Measurements from ENCODE around the gene NPFF. TPM values are rescaled to one million over a fixed set of nuclear protein-coding genes. Genes with fewer than 3 reads are reported as not detected.
A peak's percentile ranks its signal among the peaks of the same experiment; 100 is the strongest.
"Not testable (repeated sequence)": the region's sequence is repeated elsewhere in the genome, so short reads cannot be mapped to it uniquely, and the experiment has no call there.

The NPFF gene
- total RNA-seq, 1 experiment from 2014 or later, result 0.59 TPM

DNA sequence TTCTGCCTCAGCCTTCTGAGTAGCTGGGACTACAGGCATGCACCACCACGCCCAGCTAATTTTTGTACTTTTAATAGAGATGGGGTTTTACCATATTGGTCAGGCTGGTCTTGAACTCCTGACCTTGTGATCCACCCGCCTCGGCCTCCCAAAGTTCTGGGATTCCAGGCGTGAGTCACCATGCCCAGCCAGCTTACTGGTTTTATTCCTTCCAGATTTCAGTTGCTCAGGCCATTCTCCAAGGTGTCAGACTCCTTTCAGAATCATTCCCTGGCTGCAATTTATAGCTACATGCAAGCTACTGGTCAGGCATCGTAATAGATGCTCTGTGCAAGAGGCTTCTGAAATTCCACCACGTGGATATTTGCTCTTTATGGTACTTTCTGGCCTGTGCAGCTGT lies 25.8 kb downstream of the NPFF start:
- CTCF ChIA-PET, result interaction anchor here (0.6 to 8.1 kb wide), 26 partner anchors 8 to 434 kb away, joined by 3 to 99 read pairs (median 4); partner anchors contain the start of genes AAAS, ATP5MC2, MAP3K12 and NPFF

GRCh38 chr12:53480491-53481442 lies 26.5 kb downstream of the NPFF start:
- H3K27ac Mint-ChIP-seq, result peak overlapping the region; percentile 72
- TF ChIP-seq NR2C2 (CRISPR knock-in tag; IDR thresholded peaks at IDR 0.05) (no peak), CREM (CRISPR knock-in tag; IDR thresholded peaks at IDR 0.05) (no peak), ZBTB21 (CRISPR knock-in tag; IDR thresholded peaks at IDR 0.05; ENCODE audit: borderline replicate concordance) (no peak), ZNF416 (CRISPR knock-in tag; IDR thresholded peaks at IDR 0.05) (no peak), CBFB (CRISPR knock-in tag; IDR thresholded peaks at IDR 0.05; ENCODE audit: low read depth) (no peak), ESRRA (CRISPR knock-in tag; IDR thresholded peaks at IDR 0.05; ENCODE audit: borderline replicate concordance) (no peak)
- TF ChIP-seq, protein P1, sequence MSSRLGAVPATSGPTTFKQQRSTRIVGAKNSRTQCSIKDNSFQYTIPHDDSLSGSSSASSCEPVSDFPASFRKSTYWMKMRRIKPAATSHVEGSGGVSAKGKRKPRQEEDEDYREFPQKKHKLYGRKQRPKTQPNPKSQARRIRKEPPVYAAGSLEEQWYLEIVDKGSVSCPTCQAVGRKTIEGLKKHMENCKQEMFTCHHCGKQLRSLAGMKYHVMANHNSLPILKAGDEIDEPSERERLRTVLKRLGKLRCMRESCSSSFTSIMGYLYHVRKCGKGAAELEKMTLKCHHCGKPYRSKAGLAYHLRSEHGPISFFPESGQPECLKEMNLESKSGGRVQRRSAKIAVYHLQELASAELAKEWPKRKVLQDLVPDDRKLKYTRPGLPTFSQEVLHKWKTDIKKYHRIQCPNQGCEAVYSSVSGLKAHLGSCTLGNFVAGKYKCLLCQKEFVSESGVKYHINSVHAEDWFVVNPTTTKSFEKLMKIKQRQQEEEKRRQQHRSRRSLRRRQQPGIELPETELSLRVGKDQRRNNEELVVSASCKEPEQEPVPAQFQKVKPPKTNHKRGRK (CRISPR knock-in tag; IDR thresholded peaks at IDR 0.05; ENCODE audit: borderline replicate concordance), result no peak
- TF ChIP-seq, protein P2, sequence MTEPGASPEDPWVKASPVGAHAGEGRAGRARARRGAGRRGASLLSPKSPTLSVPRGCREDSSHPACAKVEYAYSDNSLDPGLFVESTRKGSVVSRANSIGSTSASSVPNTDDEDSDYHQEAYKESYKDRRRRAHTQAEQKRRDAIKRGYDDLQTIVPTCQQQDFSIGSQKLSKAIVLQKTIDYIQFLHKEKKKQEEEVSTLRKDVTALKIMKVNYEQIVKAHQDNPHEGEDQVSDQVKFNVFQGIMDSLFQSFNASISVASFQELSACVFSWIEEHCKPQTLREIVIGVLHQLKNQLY (CRISPR knock-in tag; IDR thresholded peaks at IDR 0.05), result no peak
- TF ChIP-seq, protein P3, sequence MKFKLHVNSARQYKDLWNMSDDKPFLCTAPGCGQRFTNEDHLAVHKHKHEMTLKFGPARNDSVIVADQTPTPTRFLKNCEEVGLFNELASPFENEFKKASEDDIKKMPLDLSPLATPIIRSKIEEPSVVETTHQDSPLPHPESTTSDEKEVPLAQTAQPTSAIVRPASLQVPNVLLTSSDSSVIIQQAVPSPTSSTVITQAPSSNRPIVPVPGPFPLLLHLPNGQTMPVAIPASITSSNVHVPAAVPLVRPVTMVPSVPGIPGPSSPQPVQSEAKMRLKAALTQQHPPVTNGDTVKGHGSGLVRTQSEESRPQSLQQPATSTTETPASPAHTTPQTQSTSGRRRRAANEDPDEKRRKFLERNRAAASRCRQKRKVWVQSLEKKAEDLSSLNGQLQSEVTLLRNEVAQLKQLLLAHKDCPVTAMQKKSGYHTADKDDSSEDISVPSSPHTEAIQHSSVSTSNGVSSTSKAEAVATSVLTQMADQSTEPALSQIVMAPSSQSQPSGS (CRISPR knock-in tag; IDR thresholded peaks at IDR 0.05; ENCODE audit: borderline replicate concordance, low read depth), result no peak
- TF ChIP-seq, protein P4, sequence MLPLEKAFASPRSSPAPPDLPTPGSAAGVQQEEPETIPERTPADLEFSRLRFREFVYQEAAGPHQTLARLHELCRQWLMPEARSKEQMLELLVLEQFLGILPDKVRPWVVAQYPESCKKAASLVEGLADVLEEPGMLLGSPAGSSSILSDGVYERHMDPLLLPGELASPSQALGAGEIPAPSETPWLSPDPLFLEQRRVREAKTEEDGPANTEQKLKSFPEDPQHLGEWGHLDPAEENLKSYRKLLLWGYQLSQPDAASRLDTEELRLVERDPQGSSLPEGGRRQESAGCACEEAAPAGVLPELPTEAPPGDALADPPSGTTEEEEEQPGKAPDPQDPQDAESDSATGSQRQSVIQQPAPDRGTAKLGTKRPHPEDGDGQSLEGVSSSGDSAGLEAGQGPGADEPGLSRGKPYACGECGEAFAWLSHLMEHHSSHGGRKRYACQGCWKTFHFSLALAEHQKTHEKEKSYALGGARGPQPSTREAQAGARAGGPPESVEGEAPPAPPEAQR (CRISPR knock-in tag; IDR thresholded peaks at IDR 0.05), result no peak
- H3K9me3 Mint-ChIP-seq, result no peaks in the 10 kb centered on the region
- ChIA-PET POLR2A (interaction anchor here (1.0 to 2.7 kb wide), 3 partner anchors 12 to 19 kb away, joined by 3 to 23 read pairs (median 9); no protein-coding TSS in a partner anchor), CTCF (interaction anchor here (0.7 to 8.1 kb wide), 11 partner anchors 7 to 159 kb away, joined by 3 to 99 read pairs (median 8); partner anchors contain the start of genes AAAS, MAP3K12, NPFF and TARBP2)
- H3K4me3 Mint-ChIP-seq, result no peak overlapping the region
- ATAC-seq (no peak), DNase-seq (ENCODE audit: low spot score) (no peak)
- peaks cover 30% of the 10 kb centered on the region for H3K4me1 Mint-ChIP-seq
- H3K36me3 Mint-ChIP-seq, result peaks cover 70% of the 10 kb centered on the region
- H3K27me3 Mint-ChIP-seq (ENCODE audit: low read depth), result no peaks in the 10 kb centered on the region

More for the DNA sequence above, 25.8 kb downstream of the NPFF start:
- Mint-ChIP-seq H3K36me3 (peaks cover 66% of the 10 kb centered on the region), H3K4me1 (peaks cover 24% of the 10 kb centered on the region), H3K27ac (peak overlapping the region; percentile 80; the same call in 1 of the 2 replicates)
- POLR2A ChIA-PET, result interaction anchor here (0.6 to 2.7 kb wide), 10 partner anchors 11 to 214 kb away, joined by 3 to 23 read pairs (median 4); partner anchors contain the start of genes MAP3K12 and TARBP2
- H3K27me3 Mint-ChIP-seq (ENCODE audit: low read depth); H3K9me3 Mint-ChIP-seq; DNase-seq (ENCODE audit: low spot score); ATAC-seq; H3K4me3 Mint-ChIP-seq: not testable (repeated sequence)

GRCh38 chr12:53479331-53479730 lies 28.0 kb downstream of the NPFF start:
- ChIA-PET POLR2A (interaction anchor here (0.6 kb wide), 1 partner anchor 180 kb away, joined by 3 read pairs; the partner anchor contains the start of gene MYG1), CTCF (interaction anchor here (0.7 to 8.1 kb wide), 5 partner anchors 22 to 158 kb away, joined by 3 to 99 read pairs (median 3); partner anchors contain the start of genes AAAS, NPFF, SP1 and TARBP2)
- Mint-ChIP-seq H3K27me3 (ENCODE audit: low read depth) (no peaks in the 10 kb centered on the region), H3K9me3 (no peaks in the 10 kb centered on the region), H3K4me3 (no peak overlapping the region), H3K4me1 (peaks cover 41% of the 10 kb centered on the region), H3K27ac (peak overlapping the region; percentile 76; the same call in 1 of the 2 replicates), H3K36me3 (peaks cover 71% of the 10 kb centered on the region)
- ATAC-seq (no peak), DNase-seq (ENCODE audit: low spot score) (no peak)
- TF ChIP-seq ZNF416 (CRISPR knock-in tag; IDR thresholded peaks at IDR 0.05), result no peak
- TF ChIP-seq FOXJ3 (CRISPR knock-in tag; IDR thresholded peaks at IDR 0.05; ENCODE audit: borderline replicate concordance), result no peak
- TF ChIP-seq, protein P5, sequence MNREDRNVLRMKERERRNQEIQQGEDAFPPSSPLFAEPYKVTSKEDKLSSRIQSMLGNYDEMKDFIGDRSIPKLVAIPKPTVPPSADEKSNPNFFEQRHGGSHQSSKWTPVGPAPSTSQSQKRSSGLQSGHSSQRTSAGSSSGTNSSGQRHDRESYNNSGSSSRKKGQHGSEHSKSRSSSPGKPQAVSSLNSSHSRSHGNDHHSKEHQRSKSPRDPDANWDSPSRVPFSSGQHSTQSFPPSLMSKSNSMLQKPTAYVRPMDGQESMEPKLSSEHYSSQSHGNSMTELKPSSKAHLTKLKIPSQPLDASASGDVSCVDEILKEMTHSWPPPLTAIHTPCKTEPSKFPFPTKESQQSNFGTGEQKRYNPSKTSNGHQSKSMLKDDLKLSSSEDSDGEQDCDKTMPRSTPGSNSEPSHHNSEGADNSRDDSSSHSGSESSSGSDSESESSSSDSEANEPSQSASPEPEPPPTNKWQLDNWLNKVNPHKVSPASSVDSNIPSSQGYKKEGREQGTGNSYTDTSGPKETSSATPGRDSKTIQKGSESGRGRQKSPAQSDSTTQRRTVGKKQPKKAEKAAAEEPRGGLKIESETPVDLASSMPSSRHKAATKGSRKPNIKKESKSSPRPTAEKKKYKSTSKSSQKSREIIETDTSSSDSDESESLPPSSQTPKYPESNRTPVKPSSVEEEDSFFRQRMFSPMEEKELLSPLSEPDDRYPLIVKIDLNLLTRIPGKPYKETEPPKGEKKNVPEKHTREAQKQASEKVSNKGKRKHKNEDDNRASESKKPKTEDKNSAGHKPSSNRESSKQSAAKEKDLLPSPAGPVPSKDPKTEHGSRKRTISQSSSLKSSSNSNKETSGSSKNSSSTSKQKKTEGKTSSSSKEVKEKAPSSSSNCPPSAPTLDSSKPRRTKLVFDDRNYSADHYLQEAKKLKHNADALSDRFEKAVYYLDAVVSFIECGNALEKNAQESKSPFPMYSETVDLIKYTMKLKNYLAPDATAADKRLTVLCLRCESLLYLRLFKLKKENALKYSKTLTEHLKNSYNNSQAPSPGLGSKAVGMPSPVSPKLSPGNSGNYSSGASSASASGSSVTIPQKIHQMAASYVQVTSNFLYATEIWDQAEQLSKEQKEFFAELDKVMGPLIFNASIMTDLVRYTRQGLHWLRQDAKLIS (CRISPR knock-in tag; IDR thresholded peaks at IDR 0.05; ENCODE audit: borderline replicate concordance), result no peak
- TF ChIP-seq SP1 (CRISPR knock-in tag; conservative IDR thresholded peaks at IDR 0.05), result no peak
- TF ChIP-seq, protein P6, sequence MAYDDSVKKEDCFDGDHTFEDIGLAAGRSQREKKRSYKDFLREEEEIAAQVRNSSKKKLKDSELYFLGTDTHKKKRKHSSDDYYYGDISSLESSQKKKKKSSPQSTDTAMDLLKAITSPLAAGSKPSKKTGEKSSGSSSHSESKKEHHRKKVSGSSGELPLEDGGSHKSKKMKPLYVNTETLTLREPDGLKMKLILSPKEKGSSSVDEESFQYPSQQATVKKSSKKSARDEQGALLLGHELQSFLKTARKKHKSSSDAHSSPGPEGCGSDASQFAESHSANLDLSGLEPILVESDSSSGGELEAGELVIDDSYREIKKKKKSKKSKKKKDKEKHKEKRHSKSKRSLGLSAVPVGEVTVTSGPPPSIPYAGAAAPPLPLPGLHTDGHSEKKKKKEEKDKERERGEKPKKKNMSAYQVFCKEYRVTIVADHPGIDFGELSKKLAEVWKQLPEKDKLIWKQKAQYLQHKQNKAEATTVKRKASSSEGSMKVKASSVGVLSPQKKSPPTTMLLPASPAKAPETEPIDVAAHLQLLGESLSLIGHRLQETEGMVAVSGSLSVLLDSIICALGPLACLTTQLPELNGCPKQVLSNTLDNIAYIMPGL (CRISPR knock-in tag; IDR thresholded peaks at IDR 0.05), result no peak
- TF ChIP-seq PRRX2 (CRISPR knock-in tag; IDR thresholded peaks at IDR 0.05), result no peak
- TF ChIP-seq, protein P7, sequence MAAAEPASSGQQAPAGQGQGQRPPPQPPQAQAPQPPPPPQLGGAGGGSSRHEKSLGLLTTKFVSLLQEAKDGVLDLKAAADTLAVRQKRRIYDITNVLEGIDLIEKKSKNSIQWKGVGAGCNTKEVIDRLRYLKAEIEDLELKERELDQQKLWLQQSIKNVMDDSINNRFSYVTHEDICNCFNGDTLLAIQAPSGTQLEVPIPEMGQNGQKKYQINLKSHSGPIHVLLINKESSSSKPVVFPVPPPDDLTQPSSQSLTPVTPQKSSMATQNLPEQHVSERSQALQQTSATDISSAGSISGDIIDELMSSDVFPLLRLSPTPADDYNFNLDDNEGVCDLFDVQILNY (CRISPR knock-in tag; IDR thresholded peaks at IDR 0.05), result no peak
